B cell (primary cell): ENCODE measurements around the gene HPS1.

Experiments
- EZH2 ChIP-seq: IDR thresholded peaks from 2 replicates; pipeline ENCODE4 v1.6.1; 2012; ENCODE audit warnings: borderline replicate concordance, low read depth, mild to moderate bottlenecking, moderate library complexity, low read length; ENCODE audit not compliant: insufficient read depth, poor library complexity, severe bottlenecking
- TF ChIP-seq, protein P1 (sequence below): fragments of 200-600 bp; IDR thresholded peaks from one replicate; pipeline ENCODE4 v1.8.0; 2022; ENCODE audit warnings: antibody characterized with exemption, mild to moderate bottlenecking

DNA sequence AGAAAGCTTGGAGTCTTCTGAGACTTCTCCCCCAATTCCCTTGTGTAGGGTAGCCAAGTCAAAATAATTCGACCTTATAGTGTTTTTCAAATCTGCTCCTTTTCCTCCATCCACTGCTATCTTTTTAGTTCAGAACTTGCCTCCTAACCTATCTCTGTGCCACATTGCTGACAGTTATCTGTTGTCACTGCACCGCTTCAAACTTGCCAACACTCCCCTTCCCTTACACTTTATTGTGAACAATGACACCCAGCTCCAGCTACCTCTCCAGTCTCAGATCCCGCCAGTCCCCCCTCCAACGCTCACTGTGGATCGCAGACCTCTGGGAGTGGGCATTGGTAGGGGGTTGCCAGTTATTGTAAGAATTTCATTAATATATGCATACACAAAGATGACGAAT, 16.3 kb upstream of the HPS1 start:
- TF ChIP-seq, protein P1, sequence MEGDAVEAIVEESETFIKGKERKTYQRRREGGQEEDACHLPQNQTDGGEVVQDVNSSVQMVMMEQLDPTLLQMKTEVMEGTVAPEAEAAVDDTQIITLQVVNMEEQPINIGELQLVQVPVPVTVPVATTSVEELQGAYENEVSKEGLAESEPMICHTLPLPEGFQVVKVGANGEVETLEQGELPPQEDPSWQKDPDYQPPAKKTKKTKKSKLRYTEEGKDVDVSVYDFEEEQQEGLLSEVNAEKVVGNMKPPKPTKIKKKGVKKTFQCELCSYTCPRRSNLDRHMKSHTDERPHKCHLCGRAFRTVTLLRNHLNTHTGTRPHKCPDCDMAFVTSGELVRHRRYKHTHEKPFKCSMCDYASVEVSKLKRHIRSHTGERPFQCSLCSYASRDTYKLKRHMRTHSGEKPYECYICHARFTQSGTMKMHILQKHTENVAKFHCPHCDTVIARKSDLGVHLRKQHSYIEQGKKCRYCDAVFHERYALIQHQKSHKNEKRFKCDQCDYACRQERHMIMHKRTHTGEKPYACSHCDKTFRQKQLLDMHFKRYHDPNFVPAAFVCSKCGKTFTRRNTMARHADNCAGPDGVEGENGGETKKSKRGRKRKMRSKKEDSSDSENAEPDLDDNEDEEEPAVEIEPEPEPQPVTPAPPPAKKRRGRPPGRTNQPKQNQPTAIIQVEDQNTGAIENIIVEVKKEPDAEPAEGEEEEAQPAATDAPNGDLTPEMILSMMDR = no peak
- TF ChIP-seq EZH2 = no peak
